Measurements from ENCODE around the gene PLB1. TPM values are rescaled to one million over a fixed set of nuclear protein-coding genes. Genes with fewer than 3 reads are reported as not detected.

Gene PLB1
- total RNA-seq, 2 donors from 2014 or later, result 1.0 to 12.9 TPM

- 88 to 92% methylated on average over 8 of the region's 8 CpGs for WGBS, 2 donors
- intact Hi-C loops (cut with DNase I), result no loop called here
- Histone ChIP-seq H3K4me3 (no peak overlapping the region), H3K36me3 (replicated peaks in 1 of 2; ENCODE audit: insufficient read depth in 1 of 2, low read depth in 2 of 2) (no peaks in the 10 kb centered on the region), H3K4me1 (no peaks in the 10 kb centered on the region), H3K9me3 (no peaks in the 10 kb centered on the region), H3K27me3 (no peaks in the 10 kb centered on the region), H3K27ac (no peak overlapping the region)
- DNase-seq (no peak), ATAC-seq (no peak)
- no peak for TF ChIP-seq POLR2A (IDR thresholded peaks at IDR 0.05)
- TF ChIP-seq CTCF (IDR thresholded peaks at IDR 0.05), result no peak
These were observed 30.8 kb downstream of the PLB1 start for GRCh38 chr2:28526527-28527132.

- DNase-seq, result no peak
- H3K4me3 ChIP-seq, result no peak overlapping the region
- H3K36me3 ChIP-seq (replicated peaks in 1 of 2; ENCODE audit: insufficient read depth in 1 of 2, low read depth in 2 of 2), result no peaks in the 10 kb centered on the region
- no peaks in the 10 kb centered on the region for H3K9me3 ChIP-seq
- 78 to 88% methylated on average over 4 of the region's 4 CpGs for WGBS, 2 donors
- intact Hi-C loops (cut with DNase I), result no loop called here
- ATAC-seq, result no peak
- no peak for TF ChIP-seq POLR2A (IDR thresholded peaks at IDR 0.05)
- TF ChIP-seq CTCF (IDR thresholded peaks at IDR 0.05), result no peak
- H3K4me1 ChIP-seq, result no peaks in the 10 kb centered on the region
- no peaks in the 10 kb centered on the region for H3K27me3 ChIP-seq
- no peak overlapping the region for H3K27ac ChIP-seq
These were observed 31.3 kb downstream of the PLB1 start for GRCh38 chr2:28527196-28527595.

DNA sequence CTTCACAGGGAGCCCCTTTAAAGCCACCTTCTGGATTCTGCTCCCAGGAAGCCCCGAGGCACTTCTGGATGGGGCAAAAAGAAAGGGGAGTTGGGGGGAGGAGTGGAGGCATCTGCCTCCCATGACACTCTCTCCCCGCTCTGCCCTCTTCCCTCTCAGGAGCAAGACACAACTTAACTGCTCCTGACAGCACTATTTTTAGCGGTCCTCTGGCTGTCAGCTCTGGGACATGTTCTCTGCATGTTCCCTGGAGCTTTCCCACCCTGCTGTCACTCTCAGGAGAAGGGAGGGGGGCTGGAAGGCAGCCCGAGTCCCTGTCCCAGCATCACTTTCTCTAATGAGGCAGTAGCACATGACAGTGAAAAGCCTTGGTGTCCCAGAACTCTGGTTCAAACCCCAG is 32.3 kb downstream of the PLB1 start:
- TF ChIP-seq CTCF (IDR thresholded peaks at IDR 0.05) (no peak), POLR2A (IDR thresholded peaks at IDR 0.05) (no peak)
- ATAC-seq (no peak), DNase-seq (no peak)
- Histone ChIP-seq H3K4me3 (no peak overlapping the region), H3K27ac (no peak overlapping the region), H3K9me3 (no peaks in the 10 kb centered on the region), H3K4me1 (no peaks in the 10 kb centered on the region), H3K36me3 (replicated peaks in 1 of 2; ENCODE audit: insufficient read depth in 1 of 2, low read depth in 2 of 2) (no peaks in the 10 kb centered on the region), H3K27me3 (no peaks in the 10 kb centered on the region)
- 65 to 84% methylated on average over 4 of the region's 4 CpGs for WGBS, 2 donors
- intact Hi-C loops (cut with DNase I), result no loop called here

DNA sequence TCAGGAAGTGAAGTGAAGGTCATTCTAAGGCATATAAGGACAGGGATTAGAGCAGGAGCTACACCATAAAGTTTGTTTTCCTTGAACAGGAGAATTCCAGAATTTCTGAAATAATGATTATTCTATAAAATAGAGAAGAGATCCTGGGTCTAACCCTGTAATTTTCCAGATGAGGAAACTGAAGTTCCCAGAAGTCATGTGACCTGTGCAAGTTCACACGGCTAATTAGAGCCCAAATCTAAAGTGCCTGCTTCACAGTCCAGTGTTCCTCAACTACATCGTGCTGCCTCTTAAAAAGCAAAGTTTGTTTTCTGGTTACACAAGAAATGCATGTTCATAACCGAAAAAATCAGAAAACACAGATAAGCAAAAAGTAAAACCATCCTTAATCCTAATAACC is 34.9 kb downstream of the PLB1 start:
- intact Hi-C loops (cut with DNase I), result no loop called here

More for the DNA sequence above, 34.9 kb downstream of the PLB1 start:
- Histone ChIP-seq H3K4me3 (no peak overlapping the region), H3K27me3 (no peaks in the 10 kb centered on the region), H3K27ac (no peak overlapping the region), H3K9me3 (no peaks in the 10 kb centered on the region), H3K4me1 (no peaks in the 10 kb centered on the region), H3K36me3 (replicated peaks in 1 of 2; ENCODE audit: insufficient read depth in 1 of 2, low read depth in 2 of 2) (no peaks in the 10 kb centered on the region)
- 65 to 68% methylated on average over 3 of the region's 3 CpGs for WGBS, 2 donors
- ATAC-seq (no peak), DNase-seq (no peak)
- no peak for TF ChIP-seq CTCF (IDR thresholded peaks at IDR 0.05)
- no peak for TF ChIP-seq POLR2A (IDR thresholded peaks at IDR 0.05)
